Large intestine (tissue), 3 donors: Measurements from ENCODE around the gene OR2T2. TPM values are rescaled to one million over a fixed set of nuclear protein-coding genes. Genes with fewer than 3 reads are reported as not detected.
"Not testable (repeated sequence)": the region's sequence is repeated elsewhere in the genome, so short reads cannot be mapped to it uniquely, and the experiment has no call there.

Experiments used
- DNase-seq, 2 donors: peaks; one replicate each; pipeline versions ENCODE4 v3.0.0 to v3.0.0-alpha.2; 2013
- H3K27ac ChIP-seq: one replicate; pipeline ENCODE4 v1.5.1; 2013; ENCODE audit warnings: low read length
- H3K27me3 ChIP-seq: 2 replicates; pipeline ENCODE4 v1.6.1; 2013; ENCODE audit warnings: low read length; ENCODE audit not compliant: control insufficient read depth, insufficient read depth
- H3K36me3 ChIP-seq: 2 replicates; pipeline ENCODE4 v1.6.1; 2013; ENCODE audit warnings: low read length; ENCODE audit not compliant: control insufficient read depth, insufficient read depth
- H3K4me1 ChIP-seq: one replicate; pipeline ENCODE4 v1.6.1; 2013; ENCODE audit warnings: low read length; ENCODE audit not compliant: control insufficient read depth, insufficient read depth
- H3K4me3 ChIP-seq: one replicate; pipeline ENCODE4 v1.5.1; 2013; ENCODE audit warnings: low read length
- H3K9me3 ChIP-seq: one replicate; pipeline ENCODE4 v1.6.1; 2013; ENCODE audit warnings: mild to moderate bottlenecking, low read depth, low read length, moderate library complexity; ENCODE audit not compliant: control insufficient read depth
- WGBS: methylation state at CpG from one replicate; pipeline ENCODE4 v1.1.5; 2013; ENCODE audit warnings: low lambda C conversion rate; ENCODE audit not compliant: insufficient coverage; 5-methylcytosine and 5-hydroxymethylcytosine counted together
- polyA plus RNA-seq: library from polyadenylated mRNA; unstranded; fragments of 120-200 nt; gene quantifications from one replicate; pipeline ENCODE4 v1.2.1, GENCODE V29; 2013

The OR2T2 gene
- polyA plus RNA-seq, 1 donor = not detected

GRCh38 chr1:248432201-248432600, 13.2 kb upstream of the OR2T2 start:
- not testable (repeated sequence) for H3K36me3 ChIP-seq, H3K27me3 ChIP-seq, H3K27ac ChIP-seq, H3K9me3 ChIP-seq, DNase-seq, H3K4me1 ChIP-seq, H3K4me3 ChIP-seq
- 57% methylated on average over 1 of the region's 4 CpGs for WGBS

GRCh38 chr1:248433811-248434415, 11.5 kb upstream of the OR2T2 start:
- not testable (repeated sequence) for H3K27ac ChIP-seq, H3K36me3 ChIP-seq, H3K27me3 ChIP-seq, H3K9me3 ChIP-seq, H3K4me3 ChIP-seq, DNase-seq, H3K4me1 ChIP-seq
- WGBS = no CpG with 5 or more reads among the region's 38 CpGs

GRCh38 chr1:248434913-248435312, 10.5 kb upstream of the OR2T2 start:
- H3K27me3 ChIP-seq, H3K4me3 ChIP-seq, H3K36me3 ChIP-seq, DNase-seq, H3K4me1 ChIP-seq, H3K27ac ChIP-seq, H3K9me3 ChIP-seq: not testable (repeated sequence)
- no CpG with 5 or more reads among the region's 6 CpGs for WGBS

- not testable (repeated sequence) for DNase-seq, H3K27ac ChIP-seq, H3K4me1 ChIP-seq, H3K4me3 ChIP-seq, H3K9me3 ChIP-seq, H3K27me3 ChIP-seq, H3K36me3 ChIP-seq
- no CpG with 5 or more reads among the region's 3 CpGs for WGBS
These were observed 9.1 kb upstream of the OR2T2 start for GRCh38 chr1:248436303-248436702.

- H3K4me3 ChIP-seq, H3K27ac ChIP-seq, H3K4me1 ChIP-seq, H3K27me3 ChIP-seq, DNase-seq, H3K9me3 ChIP-seq, H3K36me3 ChIP-seq: not testable (repeated sequence)
- no CpG with 5 or more reads among the region's 1 CpG for WGBS
These were observed 6.8 kb upstream of the OR2T2 start for GRCh38 chr1:248438668-248439067.

- DNase-seq, H3K4me1 ChIP-seq, H3K27ac ChIP-seq, H3K4me3 ChIP-seq, H3K9me3 ChIP-seq, H3K36me3 ChIP-seq, H3K27me3 ChIP-seq: not testable (repeated sequence)
- no CpG with 5 or more reads among the region's 5 CpGs for WGBS
These were observed 6.2 kb upstream of the OR2T2 start for GRCh38 chr1:248439283-248439682.

- H3K4me3 ChIP-seq, H3K36me3 ChIP-seq, H3K27ac ChIP-seq, H3K27me3 ChIP-seq, DNase-seq, H3K4me1 ChIP-seq, H3K9me3 ChIP-seq: not testable (repeated sequence)
- no CpG with 5 or more reads among the region's 2 CpGs for WGBS
These were observed 2.7 kb upstream of the OR2T2 start for GRCh38 chr1:248442500-248443277.

- not testable (repeated sequence) for H3K9me3 ChIP-seq, DNase-seq, H3K4me1 ChIP-seq, H3K4me3 ChIP-seq, H3K27me3 ChIP-seq, H3K27ac ChIP-seq, H3K36me3 ChIP-seq
- no CpG with 5 or more reads among the region's 4 CpGs for WGBS
These were observed 834 bp upstream of the OR2T2 start for GRCh38 chr1:248444603-248445002.

- H3K9me3 ChIP-seq, H3K4me3 ChIP-seq, DNase-seq, H3K36me3 ChIP-seq, H3K27ac ChIP-seq, H3K4me1 ChIP-seq, H3K27me3 ChIP-seq: not testable (repeated sequence)
- WGBS = no CpG with 5 or more reads among the region's 4 CpGs
These were observed 3.1 kb downstream of the OR2T2 start for GRCh38 chr1:248448409-248449074.

GRCh38 chr1:248449821-248450465, 4.5 kb downstream of the OR2T2 start:
- H3K27ac ChIP-seq, H3K36me3 ChIP-seq, DNase-seq, H3K27me3 ChIP-seq, H3K4me1 ChIP-seq, H3K4me3 ChIP-seq, H3K9me3 ChIP-seq: not testable (repeated sequence)
- WGBS = no CpG with 5 or more reads among the region's 6 CpGs
